Nephron (organoid): ENCODE results near the gene CREBRF.

Source experiments
- H3K27ac Mint-ChIP-seq, 3 experiments: 2 replicates each; pipeline ENCODE4 v1.8.0; 2020; ENCODE audit warnings: mixed read lengths in 3 of 3, mild to moderate bottlenecking in 2 of 3, moderate library complexity in 1 of 3
- H3K27me3 Mint-ChIP-seq: 2 replicates; pipeline ENCODE4 v1.8.0; 2021; ENCODE audit warnings: low read depth, mild to moderate bottlenecking, moderate library complexity, mixed read lengths
- H3K36me3 Mint-ChIP-seq: 2 replicates; pipeline ENCODE4 v1.8.0; 2020; ENCODE audit warnings: low read depth, mixed read lengths
- H3K4me1 Mint-ChIP-seq: 2 replicates; pipeline ENCODE4 v1.8.0; 2020; ENCODE audit warnings: mixed read lengths
- H3K4me3 Mint-ChIP-seq, 3 experiments: 2 replicates each; pipeline ENCODE4 v1.8.0; 2020; ENCODE audit warnings: mild to moderate bottlenecking in 3 of 3, mixed read lengths in 3 of 3, moderate library complexity in 2 of 3
- H3K9me3 Mint-ChIP-seq: 2 replicates; pipeline ENCODE4 v1.8.0; 2020; ENCODE audit warnings: mixed read lengths
- TF ChIP-seq, protein P1 (sequence below), 3 experiments: fragments of 200-600 bp; sonication (generic); IDR thresholded peaks; one replicate each; pipeline ENCODE4 v1.5.0; 2021; ENCODE audit warnings: antibody characterized with exemption in 3 of 3; ENCODE audit not compliant: unreplicated experiment in 3 of 3

Gene CREBRF

DNA sequence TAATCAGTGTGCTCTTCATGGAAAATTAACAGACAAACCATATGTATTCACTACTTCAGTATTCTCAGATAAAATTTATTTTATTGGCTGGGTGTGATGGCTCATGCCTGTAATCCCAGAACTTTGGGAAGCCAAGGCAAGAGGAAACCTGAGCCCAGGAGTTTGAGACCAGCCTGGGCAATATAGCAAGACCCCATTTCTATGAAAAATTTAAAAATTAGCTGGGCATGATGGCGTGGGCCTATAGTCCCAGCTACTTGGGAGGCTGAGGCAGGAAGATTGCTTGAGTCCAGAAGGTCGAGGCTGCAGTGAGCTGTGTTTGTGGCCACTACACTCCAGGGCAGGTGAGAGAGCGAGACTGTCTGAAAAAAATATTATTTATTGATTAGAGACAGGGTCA is 23.4 kb upstream of the CREBRF start:
- Mint-ChIP-seq H3K36me3 (peaks cover 22% of the 10 kb centered on the region), H3K4me3 (no peak overlapping the region), H3K27me3 (no peaks in the 10 kb centered on the region), H3K4me1 (peaks cover 8% of the 10 kb centered on the region), H3K27ac (no peak overlapping the region), H3K9me3 (no peaks in the 10 kb centered on the region)
- TF ChIP-seq, protein P1, sequence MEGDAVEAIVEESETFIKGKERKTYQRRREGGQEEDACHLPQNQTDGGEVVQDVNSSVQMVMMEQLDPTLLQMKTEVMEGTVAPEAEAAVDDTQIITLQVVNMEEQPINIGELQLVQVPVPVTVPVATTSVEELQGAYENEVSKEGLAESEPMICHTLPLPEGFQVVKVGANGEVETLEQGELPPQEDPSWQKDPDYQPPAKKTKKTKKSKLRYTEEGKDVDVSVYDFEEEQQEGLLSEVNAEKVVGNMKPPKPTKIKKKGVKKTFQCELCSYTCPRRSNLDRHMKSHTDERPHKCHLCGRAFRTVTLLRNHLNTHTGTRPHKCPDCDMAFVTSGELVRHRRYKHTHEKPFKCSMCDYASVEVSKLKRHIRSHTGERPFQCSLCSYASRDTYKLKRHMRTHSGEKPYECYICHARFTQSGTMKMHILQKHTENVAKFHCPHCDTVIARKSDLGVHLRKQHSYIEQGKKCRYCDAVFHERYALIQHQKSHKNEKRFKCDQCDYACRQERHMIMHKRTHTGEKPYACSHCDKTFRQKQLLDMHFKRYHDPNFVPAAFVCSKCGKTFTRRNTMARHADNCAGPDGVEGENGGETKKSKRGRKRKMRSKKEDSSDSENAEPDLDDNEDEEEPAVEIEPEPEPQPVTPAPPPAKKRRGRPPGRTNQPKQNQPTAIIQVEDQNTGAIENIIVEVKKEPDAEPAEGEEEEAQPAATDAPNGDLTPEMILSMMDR (IDR thresholded peaks at IDR 0.05; ENCODE audit: unreplicated experiment in 3 of 3): no peak

DNA sequence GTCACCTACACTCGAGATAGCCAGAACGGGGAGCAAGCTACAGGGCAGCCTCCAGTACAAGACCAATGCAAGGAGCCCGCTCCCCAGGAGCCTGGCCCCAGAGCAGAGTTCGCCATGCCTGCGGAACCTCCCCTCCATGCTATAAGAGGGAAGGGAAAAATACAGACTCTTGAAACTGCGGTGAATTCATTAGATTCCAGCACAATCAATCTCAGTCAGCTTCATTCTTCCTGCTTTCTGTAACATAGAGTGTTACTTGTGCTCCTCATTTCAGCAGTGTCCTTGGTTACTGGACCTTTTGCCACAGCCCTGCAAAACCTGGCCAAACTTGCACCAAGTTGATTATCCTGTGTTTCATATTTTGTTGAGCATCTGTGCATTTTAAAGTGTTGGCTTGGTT is 22.2 kb upstream of the CREBRF start:
- H3K27ac Mint-ChIP-seq: no peak overlapping the region
- TF ChIP-seq, protein P1 (IDR thresholded peaks at IDR 0.05; ENCODE audit: unreplicated experiment in 3 of 3): no peak
- peaks cover 4% of the 10 kb centered on the region for H3K4me1 Mint-ChIP-seq
- no peaks in the 10 kb centered on the region for H3K27me3 Mint-ChIP-seq
- H3K4me3 Mint-ChIP-seq: no peak overlapping the region
- H3K9me3 Mint-ChIP-seq: no peaks in the 10 kb centered on the region
- peaks cover 19% of the 10 kb centered on the region for H3K36me3 Mint-ChIP-seq

DNA sequence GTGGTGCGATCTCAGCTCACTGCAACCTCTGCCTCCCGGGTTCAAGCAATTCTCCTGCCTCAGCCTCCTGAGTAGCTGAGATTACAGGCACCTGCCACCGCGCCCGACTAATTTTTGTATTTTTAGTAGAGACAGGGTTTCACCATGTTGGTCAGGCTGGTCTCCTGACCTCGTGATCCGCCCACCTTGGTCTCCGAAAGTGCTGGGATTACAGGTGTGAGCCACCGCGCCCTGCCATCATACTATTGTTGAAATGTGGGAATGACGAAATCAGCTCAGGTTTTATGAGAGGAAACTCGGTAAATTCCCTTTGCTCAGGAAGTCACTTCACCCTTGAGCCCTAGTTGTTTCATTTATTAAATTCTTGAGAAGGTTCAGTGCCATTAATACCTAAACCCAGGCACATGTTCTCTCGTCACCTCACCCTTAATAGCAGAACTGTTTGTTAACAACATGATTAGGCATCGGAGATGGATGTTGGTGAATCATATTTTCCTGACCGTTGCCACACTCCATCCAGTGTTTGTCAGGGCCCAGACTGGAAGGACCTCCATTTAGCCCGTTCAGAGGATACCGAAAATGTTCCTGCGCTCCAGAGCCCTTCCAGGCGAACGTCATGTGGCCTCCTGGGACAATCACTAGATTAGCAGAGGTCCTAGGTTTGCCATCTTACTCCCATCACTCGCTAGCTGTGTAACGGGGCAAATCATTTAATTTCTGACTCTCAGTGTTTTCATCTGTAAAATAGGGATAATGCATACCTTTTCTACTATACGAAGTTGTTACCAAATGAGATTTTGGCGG is 20.0 kb upstream of the CREBRF start:
- Mint-ChIP-seq H3K9me3 (peaks cover 8% of the 10 kb centered on the region), H3K27me3 (no peaks in the 10 kb centered on the region)
- TF ChIP-seq, protein P1 (IDR thresholded peaks at IDR 0.05; ENCODE audit: unreplicated experiment in 3 of 3): no peak

DNA sequence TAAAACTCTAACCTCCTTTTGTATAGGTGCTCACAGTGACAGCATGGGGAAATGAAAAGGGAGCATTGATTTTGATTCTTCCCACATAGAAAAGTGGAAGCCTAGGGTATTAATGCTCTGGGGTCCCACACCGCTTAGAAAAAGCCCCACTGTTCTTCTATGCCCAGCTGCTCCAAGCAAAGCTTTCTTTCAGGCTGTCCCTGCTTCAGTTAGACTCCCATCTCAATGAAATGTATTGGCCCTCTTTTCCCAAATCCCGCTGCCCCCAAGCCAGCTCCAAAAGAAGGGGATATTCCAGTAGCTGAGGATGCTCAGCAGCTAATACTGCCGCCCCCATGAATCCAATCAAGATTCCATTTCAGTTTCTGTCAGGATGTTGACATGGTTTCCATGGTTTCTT is 17.0 kb upstream of the CREBRF start:
- H3K27me3 Mint-ChIP-seq: no peaks in the 10 kb centered on the region

More for the DNA sequence above, 20.0 kb upstream of the CREBRF start:
- Mint-ChIP-seq H3K4me1 (peaks cover 4% of the 10 kb centered on the region), H3K27ac (peak overlapping the region in 2 of 3 experiments; percentile 66 to 68), H3K4me3 (no peak overlapping the region), H3K36me3 (peaks cover 29% of the 10 kb centered on the region)

DNA sequence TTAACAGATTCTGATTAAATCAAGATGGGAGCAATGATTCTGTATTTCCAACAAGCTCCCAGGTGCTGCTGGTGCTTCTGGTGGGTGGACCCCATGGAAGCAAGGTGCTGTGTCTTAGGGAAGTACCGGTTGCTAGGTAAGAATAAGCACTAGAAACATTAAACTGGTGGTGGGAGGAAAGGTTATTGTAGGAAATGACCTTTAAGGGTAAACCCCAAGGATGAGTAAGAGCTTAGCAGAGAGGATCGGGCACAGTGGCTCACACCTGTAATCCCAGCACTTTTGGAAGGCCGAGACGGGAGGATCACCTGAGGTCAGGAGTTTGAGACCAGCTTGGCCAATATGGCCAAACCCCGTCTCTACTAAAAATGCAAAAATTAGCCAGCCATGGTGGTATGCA is 16.2 kb upstream of the CREBRF start:
- Mint-ChIP-seq H3K27ac (peak overlapping the region in 1 of 3 experiments; percentile 10), H3K27me3 (no peaks in the 10 kb centered on the region), H3K36me3 (peaks cover 22% of the 10 kb centered on the region), H3K4me3 (no peak overlapping the region), H3K4me1 (peaks cover 4% of the 10 kb centered on the region), H3K9me3 (peaks cover 8% of the 10 kb centered on the region)
- TF ChIP-seq, protein P1 (IDR thresholded peaks at IDR 0.05; ENCODE audit: unreplicated experiment in 3 of 3): no peak

More for the DNA sequence above, 17.0 kb upstream of the CREBRF start:
- H3K4me3 Mint-ChIP-seq: no peak overlapping the region
- peaks cover 29% of the 10 kb centered on the region for H3K36me3 Mint-ChIP-seq
- H3K27ac Mint-ChIP-seq: peak overlapping the region in 1 of 3 experiments; percentile 10
- peaks cover 4% of the 10 kb centered on the region for H3K4me1 Mint-ChIP-seq
- TF ChIP-seq, protein P1 (IDR thresholded peaks at IDR 0.05; ENCODE audit: unreplicated experiment in 3 of 3): no peak
- peaks cover 8% of the 10 kb centered on the region for H3K9me3 Mint-ChIP-seq
